H9 (cell line): ENCODE results near the gene OSBPL9. TPM values are rescaled to one million over a fixed set of nuclear protein-coding genes. Genes with fewer than 3 reads are reported as not detected.

ENCODE experiments used
- DNase-seq: peaks from one replicate; pipeline ENCODE4 v3.0.0-alpha.2; 2017
- H2AFZ ChIP-seq: one replicate; pipeline ENCODE4 v1.6.1; 2013; ENCODE audit warnings: mild to moderate bottlenecking, low read length, control low read depth, moderate library complexity
- H2AK5ac ChIP-seq: 2 replicates; pipeline ENCODE4 v1.6.1; 2013; ENCODE audit warnings: low read length, control low read depth, mixed read lengths; ENCODE audit not compliant: insufficient read length
- H2BK120ac ChIP-seq: one replicate; pipeline ENCODE4 v1.6.1; 2013; ENCODE audit warnings: low read depth, mild to moderate bottlenecking, low read length, control low read depth, inconsistent platforms; ENCODE audit not compliant: poor library complexity, severe bottlenecking
- H2BK12ac ChIP-seq: 2 replicates; pipeline ENCODE4 v1.6.1; 2013; ENCODE audit warnings: low read length, control low read depth, mixed read lengths, low read depth; ENCODE audit not compliant: insufficient read length
- H2BK15ac ChIP-seq: 2 replicates; pipeline ENCODE4 v1.6.1; 2013; ENCODE audit warnings: low read depth, low read length, control low read depth
- H2BK20ac ChIP-seq: one replicate; pipeline ENCODE4 v1.6.1; 2013; ENCODE audit warnings: low read depth, mild to moderate bottlenecking, low read length, control low read depth, inconsistent platforms; ENCODE audit not compliant: poor library complexity, severe bottlenecking
- H2BK5ac ChIP-seq: 2 replicates; pipeline ENCODE4 v1.6.1; 2013; ENCODE audit warnings: low read length, control low read depth, mixed read lengths; ENCODE audit not compliant: insufficient read length
- H3K14ac ChIP-seq: 2 replicates; pipeline ENCODE4 v1.6.1; 2013; ENCODE audit warnings: low read length, control low read depth; ENCODE audit not compliant: insufficient read depth
- H3K18ac ChIP-seq: 2 replicates; pipeline ENCODE4 v1.6.1; 2013; ENCODE audit warnings: low read depth, mild to moderate bottlenecking, mixed read lengths, low read length, control low read depth; ENCODE audit not compliant: insufficient read length
- H3K23ac ChIP-seq: 2 replicates; pipeline ENCODE4 v1.6.1; 2013; ENCODE audit warnings: low read length, control low read depth, mixed read lengths, low read depth; ENCODE audit not compliant: insufficient read length
- H3K23me2 ChIP-seq: 2 replicates; pipeline ENCODE4 v1.6.1; 2013; ENCODE audit warnings: low read depth, mild to moderate bottlenecking, mixed read lengths, low read length, control low read depth; ENCODE audit not compliant: insufficient read length, poor library complexity, severe bottlenecking
- H3K27ac ChIP-seq: 2 replicates; pipeline ENCODE4 v1.5.1; 2013; ENCODE audit warnings: low read length, control low read depth, mixed read lengths, low read depth; ENCODE audit not compliant: insufficient read length
- H3K27me3 ChIP-seq: 2 replicates; pipeline ENCODE4 v1.6.1; 2013; ENCODE audit warnings: low read length, control low read depth, inconsistent platforms; ENCODE audit not compliant: insufficient read depth
- H3K4ac ChIP-seq: 2 replicates; pipeline ENCODE4 v1.6.1; 2013; ENCODE audit warnings: low read depth, mild to moderate bottlenecking, control low read depth, inconsistent platforms, low read length, moderate library complexity
- H3K4me1 ChIP-seq: 2 replicates; pipeline ENCODE4 v1.6.1; 2013; ENCODE audit warnings: low read length, control low read depth, inconsistent platforms; ENCODE audit not compliant: insufficient read depth
- H3K4me2 ChIP-seq: 2 replicates; pipeline ENCODE4 v1.6.1; 2013; ENCODE audit warnings: low read length, control low read depth, mixed read lengths; ENCODE audit not compliant: insufficient read length, insufficient read depth
- H3K56ac ChIP-seq: 2 replicates; pipeline ENCODE4 v1.6.1; 2013; ENCODE audit warnings: low read depth, mild to moderate bottlenecking, mixed read lengths, low read length, control low read depth; ENCODE audit not compliant: insufficient read length
- H3K79me1 ChIP-seq: 2 replicates; pipeline ENCODE4 v1.6.1; 2013; ENCODE audit warnings: low read depth, mild to moderate bottlenecking, moderate library complexity, low read length, control low read depth, inconsistent platforms; ENCODE audit not compliant: insufficient read depth, poor library complexity, severe bottlenecking
- H3K79me2 ChIP-seq: 2 replicates; pipeline ENCODE4 v1.6.1; 2013; ENCODE audit warnings: low read length, control low read depth, inconsistent platforms; ENCODE audit not compliant: insufficient read depth
- H3K9ac ChIP-seq: 2 replicates; pipeline ENCODE4 v1.6.1; 2013; ENCODE audit warnings: low read length, control low read depth, mixed read lengths; ENCODE audit not compliant: insufficient read length; ENCODE audit errors: extremely low read depth
- H3K9me3 ChIP-seq: one replicate; pipeline ENCODE4 v1.6.1; 2013; ENCODE audit warnings: low read depth, low read length, inconsistent platforms; ENCODE audit not compliant: control insufficient read depth
- H3T11ph ChIP-seq: one replicate; pipeline ENCODE4 v1.6.1; 2013; ENCODE audit warnings: mild to moderate bottlenecking, low read length, control low read depth, inconsistent platforms
- H4K20me1 ChIP-seq: one replicate; pipeline ENCODE4 v1.6.1; 2013; ENCODE audit not compliant: control insufficient read depth, insufficient read length, insufficient read depth
- H4K5ac ChIP-seq: 2 replicates; pipeline ENCODE4 v1.6.1; 2013; ENCODE audit warnings: low read depth, mild to moderate bottlenecking, mixed read lengths, low read length, control low read depth; ENCODE audit not compliant: insufficient read length
- H4K8ac ChIP-seq: replicated peaks from 2 replicates; pipeline ENCODE4 v1.6.1; 2013; ENCODE audit warnings: low read length, control low read depth, mixed read lengths, low read depth; ENCODE audit not compliant: insufficient read length
- H4K91ac ChIP-seq: 2 replicates; pipeline ENCODE4 v1.6.1; 2013; ENCODE audit warnings: low read depth, mild to moderate bottlenecking, moderate library complexity, mixed read lengths, low read length, control low read depth; ENCODE audit not compliant: insufficient read length
- H3K27ac Mint-ChIP-seq, 3 experiments: 2 replicates in 2 of 3; 3 replicates in 1 of 3; pipeline ENCODE4 v1.8.0; 2020 to 2021; ENCODE audit warnings: mixed read lengths in 3 of 3, mild to moderate bottlenecking in 1 of 3, moderate library complexity in 1 of 3
- H3K27me3 Mint-ChIP-seq: 2 replicates; pipeline ENCODE4 v1.8.0; 2021; ENCODE audit warnings: low read depth, mild to moderate bottlenecking, moderate library complexity, mixed read lengths
- H3K36me3 Mint-ChIP-seq, 3 experiments: 2 replicates in 2 of 3; 3 replicates in 1 of 3; pipeline ENCODE4 v1.8.0; 2020 to 2021; ENCODE audit warnings: low read depth in 3 of 3, mixed read lengths in 3 of 3; ENCODE audit not compliant: insufficient read depth in 1 of 3
- H3K4me1 Mint-ChIP-seq, 2 experiments: 2 replicates each; pipeline ENCODE4 v1.8.0; 2020; ENCODE audit warnings: mixed read lengths in 2 of 2
- H3K4me3 Mint-ChIP-seq, 2 experiments: 2 replicates in 1 of 2; 3 replicates in 1 of 2; pipeline ENCODE4 v1.8.0; 2020 to 2021; ENCODE audit warnings: mild to moderate bottlenecking in 2 of 2, mixed read lengths in 2 of 2, moderate library complexity in 1 of 2
- H3K9me3 Mint-ChIP-seq, 2 experiments: 2 replicates in 1 of 2; 3 replicates in 1 of 2; pipeline ENCODE4 v1.8.0; 2020; ENCODE audit warnings: mild to moderate bottlenecking in 2 of 2, mixed read lengths in 2 of 2, moderate library complexity in 1 of 2
- WGBS: extraction: QIAGEN DNeasy Blood & Tissue Kit; methylation state at CpG from one replicate; pipeline ENCODE4 v1.1.7; 2013; ENCODE audit warnings: missing lambda C conversion rate, low lambda C conversion rate, mixed read lengths; ENCODE audit not compliant: insufficient read length; ENCODE audit errors: extremely low coverage; 5-methylcytosine and 5-hydroxymethylcytosine counted together
- total RNA-seq: library from RNA; stranded (reverse); gene quantifications from 2 replicates; pipeline ENCODE4 v1.2.1, GENCODE V29; 2021
- TF ChIP-seq, protein P1 (sequence below): fragments of 200-600 bp; sonication (generic); conservative IDR thresholded peaks from 3 replicates; pipeline ENCODE4 v1.8.0; 2021; ENCODE audit warnings: antibody characterized with exemption, mild to moderate bottlenecking

OSBPL9 gene
- total RNA-seq, 1 experiment from 2014 or later, result 76.7 TPM

DNA sequence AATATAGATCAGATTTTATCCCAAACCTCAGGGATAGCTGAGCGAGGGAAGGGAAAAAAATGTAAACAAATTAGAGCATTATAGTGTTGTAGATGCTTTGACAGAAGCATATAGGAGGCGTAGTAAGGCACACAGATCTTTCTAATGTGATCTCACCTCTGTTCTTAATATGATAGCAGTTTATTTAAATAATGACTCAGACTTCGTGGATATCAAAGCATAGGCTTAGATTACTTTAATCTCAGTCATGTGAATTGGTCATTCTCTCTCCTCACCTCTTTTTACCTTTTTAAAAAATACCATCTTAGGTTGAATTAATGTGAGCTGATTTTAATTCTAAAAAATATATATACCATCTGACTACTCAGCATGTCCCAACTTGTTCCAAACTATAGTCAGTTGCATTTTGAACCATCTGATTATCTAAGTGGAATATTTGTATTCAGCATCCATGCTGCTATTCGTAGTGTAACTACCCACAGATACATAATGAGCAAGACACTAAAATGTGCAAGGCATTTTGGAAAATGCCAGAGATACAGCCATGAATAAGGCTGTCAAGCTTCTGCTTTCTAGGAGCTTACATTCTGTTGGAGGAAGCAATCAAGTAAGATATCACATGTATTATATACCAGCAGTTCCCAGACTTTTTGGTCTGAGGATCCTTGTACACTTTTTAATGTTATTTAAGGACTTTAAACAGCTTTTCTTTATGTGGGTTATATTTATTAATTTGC, 76.7 kb downstream of the OSBPL9 start:
- whole genome bisulfite sequencing, result no CpG with 5 or more reads among the region's 4 CpGs
- Histone ChIP-seq H2AFZ (no peak overlapping the region), H2BK120ac (no peak overlapping the region), H3K18ac (no peak overlapping the region), H4K20me1 (no peaks in the 10 kb centered on the region), H3K4me2 (no peak overlapping the region), H3K9ac (no peak overlapping the region), H3K79me2 (no peaks in the 10 kb centered on the region), H2AK5ac (no peak overlapping the region), H3K4ac (no peak overlapping the region), H3K23me2 (no peaks in the 10 kb centered on the region), H3K23ac (no peak overlapping the region), H3K79me1 (no peaks in the 10 kb centered on the region), H3K4me1 (no peaks in the 10 kb centered on the region), H4K5ac (no peak overlapping the region), H4K91ac (no peak overlapping the region), H3T11ph (no peak overlapping the region), H3K9me3 (no peaks in the 10 kb centered on the region), H3K27ac (no peak overlapping the region), H3K27me3 (no peaks in the 10 kb centered on the region), H2BK12ac (no peak overlapping the region), H3K14ac (no peak overlapping the region), H3K56ac (no peak overlapping the region), H2BK15ac (no peak overlapping the region), H2BK5ac (no peak overlapping the region), H2BK20ac (no peak overlapping the region), H4K8ac (no peak overlapping the region)
- Mint-ChIP-seq H3K27me3 (no peaks in the 10 kb centered on the region), H3K36me3 (no peaks in the 10 kb centered on the region), H3K27ac (no peak overlapping the region), H3K9me3 (no peaks in the 10 kb centered on the region), H3K4me1 (peaks cover 9% of the 10 kb centered on the region in 2 experiments), H3K4me3 (no peak overlapping the region)
- no peak for DNase-seq
- TF ChIP-seq, protein P1, sequence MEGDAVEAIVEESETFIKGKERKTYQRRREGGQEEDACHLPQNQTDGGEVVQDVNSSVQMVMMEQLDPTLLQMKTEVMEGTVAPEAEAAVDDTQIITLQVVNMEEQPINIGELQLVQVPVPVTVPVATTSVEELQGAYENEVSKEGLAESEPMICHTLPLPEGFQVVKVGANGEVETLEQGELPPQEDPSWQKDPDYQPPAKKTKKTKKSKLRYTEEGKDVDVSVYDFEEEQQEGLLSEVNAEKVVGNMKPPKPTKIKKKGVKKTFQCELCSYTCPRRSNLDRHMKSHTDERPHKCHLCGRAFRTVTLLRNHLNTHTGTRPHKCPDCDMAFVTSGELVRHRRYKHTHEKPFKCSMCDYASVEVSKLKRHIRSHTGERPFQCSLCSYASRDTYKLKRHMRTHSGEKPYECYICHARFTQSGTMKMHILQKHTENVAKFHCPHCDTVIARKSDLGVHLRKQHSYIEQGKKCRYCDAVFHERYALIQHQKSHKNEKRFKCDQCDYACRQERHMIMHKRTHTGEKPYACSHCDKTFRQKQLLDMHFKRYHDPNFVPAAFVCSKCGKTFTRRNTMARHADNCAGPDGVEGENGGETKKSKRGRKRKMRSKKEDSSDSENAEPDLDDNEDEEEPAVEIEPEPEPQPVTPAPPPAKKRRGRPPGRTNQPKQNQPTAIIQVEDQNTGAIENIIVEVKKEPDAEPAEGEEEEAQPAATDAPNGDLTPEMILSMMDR, result no peak
